Activated CD8-positive, alpha-beta T cell treated with anti-CD3 and anti-CD28 coated beads for 36 hours (primary cell): Measurements from ENCODE around the gene SMIM44. TPM values are rescaled to one million over a fixed set of nuclear protein-coding genes. Genes with fewer than 3 reads are reported as not detected.
"Not testable (repeated sequence)": the region's sequence is repeated elsewhere in the genome, so short reads cannot be mapped to it uniquely, and the experiment has no call there.

Source experiments
- ATAC-seq: fragments of 200-7000 bp; cut with Tn5 transposase; one replicate; pipeline ENCODE4 v1.10.0; 2021; ENCODE audit warnings: mild to moderate bottlenecking, moderate library complexity
- CTCF ChIA-PET: fragments of 350-600 bp; sonication (Branson Sonifier 250); formaldehyde crosslinking; loops from one replicate; lab custom pipeline; 2021; ENCODE audit warnings: antibody characterized with exemption; lab: Charles Lee
- POLR2A ChIA-PET: fragments of 350-600 bp; sonication (Branson Sonifier 250); formaldehyde crosslinking; loops from one replicate; lab custom pipeline; 2021; ENCODE audit warnings: antibody characterized with exemption; lab: Charles Lee
- DNase-seq: peaks from one replicate; pipeline ENCODE4 v3.0.0-alpha.2; 2020
- H3K27ac Mint-ChIP-seq: one replicate; pipeline ENCODE4 v1.8.0; 2021; ENCODE audit warnings: mild to moderate bottlenecking, mixed read lengths
- H3K27me3 Mint-ChIP-seq: one replicate; pipeline ENCODE4 v1.8.0; 2021; ENCODE audit warnings: mixed read lengths
- H3K36me3 Mint-ChIP-seq: one replicate; pipeline ENCODE4 v1.8.0; 2021; ENCODE audit warnings: low read depth, mixed read lengths
- H3K4me1 Mint-ChIP-seq: one replicate; pipeline ENCODE4 v1.8.0; 2021; ENCODE audit warnings: low read depth, mixed read lengths
- H3K4me3 Mint-ChIP-seq: one replicate; pipeline ENCODE4 v1.8.0; 2021; ENCODE audit warnings: mild to moderate bottlenecking, moderate library complexity, mixed read lengths
- H3K9me3 Mint-ChIP-seq: one replicate; pipeline ENCODE4 v1.8.0; 2021; ENCODE audit warnings: mixed read lengths
- intact Hi-C: fragments of 100-400 bp; cut with micrococcal nuclease; formaldehyde crosslinking; loops from one replicate; pipeline ENCODE4 v1.10.0; 2022
- total RNA-seq, 2 experiments: library from RNA; stranded (reverse); gene quantifications; one replicate each; pipeline ENCODE4 v1.2.3, GENCODE V29; 2021
- TF ChIP-seq, protein P1 (sequence below): fragments of 200-600 bp; IDR thresholded peaks from one replicate; pipeline ENCODE4 v1.8.0; 2022; ENCODE audit warnings: antibody characterized with exemption, mild to moderate bottlenecking

SMIM44 gene
- total RNA-seq, 2 experiments from 2014 or later: not detected

- intact Hi-C loops: no loop called here
- H3K36me3 Mint-ChIP-seq: peaks cover 14% of the 10 kb centered on the region
- no peaks in the 10 kb centered on the region for H3K9me3 Mint-ChIP-seq
- H3K27ac Mint-ChIP-seq: peak overlapping the region; percentile 30
- DNase-seq (peak; percentile 63), ATAC-seq (no peak)
- H3K4me3 Mint-ChIP-seq: peak overlapping the region; percentile 0
- peaks cover 51% of the 10 kb centered on the region for H3K4me1 Mint-ChIP-seq
- TF ChIP-seq, protein P1, sequence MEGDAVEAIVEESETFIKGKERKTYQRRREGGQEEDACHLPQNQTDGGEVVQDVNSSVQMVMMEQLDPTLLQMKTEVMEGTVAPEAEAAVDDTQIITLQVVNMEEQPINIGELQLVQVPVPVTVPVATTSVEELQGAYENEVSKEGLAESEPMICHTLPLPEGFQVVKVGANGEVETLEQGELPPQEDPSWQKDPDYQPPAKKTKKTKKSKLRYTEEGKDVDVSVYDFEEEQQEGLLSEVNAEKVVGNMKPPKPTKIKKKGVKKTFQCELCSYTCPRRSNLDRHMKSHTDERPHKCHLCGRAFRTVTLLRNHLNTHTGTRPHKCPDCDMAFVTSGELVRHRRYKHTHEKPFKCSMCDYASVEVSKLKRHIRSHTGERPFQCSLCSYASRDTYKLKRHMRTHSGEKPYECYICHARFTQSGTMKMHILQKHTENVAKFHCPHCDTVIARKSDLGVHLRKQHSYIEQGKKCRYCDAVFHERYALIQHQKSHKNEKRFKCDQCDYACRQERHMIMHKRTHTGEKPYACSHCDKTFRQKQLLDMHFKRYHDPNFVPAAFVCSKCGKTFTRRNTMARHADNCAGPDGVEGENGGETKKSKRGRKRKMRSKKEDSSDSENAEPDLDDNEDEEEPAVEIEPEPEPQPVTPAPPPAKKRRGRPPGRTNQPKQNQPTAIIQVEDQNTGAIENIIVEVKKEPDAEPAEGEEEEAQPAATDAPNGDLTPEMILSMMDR: no peak
- POLR2A ChIA-PET: interaction anchor here (0.6 kb wide), 1 partner anchor 15 kb away, joined by 5 read pairs; no protein-coding TSS in a partner anchor
- CTCF ChIA-PET: no interaction called here
- no peaks in the 10 kb centered on the region for H3K27me3 Mint-ChIP-seq
Observed at GRCh38 chr19:3509566-3509989, 26.3 kb upstream of the SMIM44 start.

- ChIA-PET CTCF (no interaction called here), POLR2A (interaction anchor here (0.6 kb wide), 1 partner anchor 14 kb away, joined by 5 read pairs; no protein-coding TSS in a partner anchor)
- TF ChIP-seq, protein P1: no peak
- Mint-ChIP-seq H3K9me3 (no peaks in the 10 kb centered on the region), H3K4me1 (peaks cover 52% of the 10 kb centered on the region), H3K27me3 (no peaks in the 10 kb centered on the region), H3K27ac (peak overlapping the region; percentile 30), H3K36me3 (peaks cover 14% of the 10 kb centered on the region), H3K4me3 (peak overlapping the region; percentile 37)
- DNase-seq: peak; percentile 39
- intact Hi-C loops: no loop called here
- no peak for ATAC-seq
Observed at GRCh38 chr19:3508771-3509535, 25.7 kb upstream of the SMIM44 start.

GRCh38 chr19:3508121-3508661 is 24.9 kb upstream of the SMIM44 start:
- ATAC-seq, POLR2A ChIA-PET, DNase-seq, H3K27ac Mint-ChIP-seq, H3K27me3 Mint-ChIP-seq, H3K9me3 Mint-ChIP-seq, CTCF ChIA-PET, intact Hi-C loops: not testable (repeated sequence)
- peaks cover 49% of the 10 kb centered on the region for H3K4me1 Mint-ChIP-seq
- H3K4me3 Mint-ChIP-seq: peak overlapping the region; percentile 88
- peaks cover 14% of the 10 kb centered on the region for H3K36me3 Mint-ChIP-seq

- peaks cover 14% of the 10 kb centered on the region for H3K36me3 Mint-ChIP-seq
Observed at GRCh38 chr19:3507371-3508120, 24.3 kb upstream of the SMIM44 start.

More at GRCh38 chr19:3507371-3508120, 24.3 kb upstream of the SMIM44 start:
- Mint-ChIP-seq H3K27ac (peak overlapping the region; percentile 85), H3K4me3 (peak overlapping the region; percentile 88), H3K4me1 (peaks cover 49% of the 10 kb centered on the region), H3K9me3 (no peaks in the 10 kb centered on the region), H3K27me3 (no peaks in the 10 kb centered on the region)
- CTCF ChIA-PET: no interaction called here
- no peak for ATAC-seq
- intact Hi-C loops: no loop called here
- TF ChIP-seq, protein P1: no peak
- DNase-seq: peak; percentile 50
- POLR2A ChIA-PET: no interaction called here
